Mesenchymal stem cell (in vitro differentiated cells and primary cell): ENCODE results near the gene TAF4.
"Not testable (repeated sequence)": the region's sequence is repeated elsewhere in the genome, so short reads cannot be mapped to it uniquely, and the experiment has no call there.

ENCODE experiments used
- DNase-seq: peaks from one replicate; pipeline ENCODE4 v3.0.0-alpha.2; 2013
- H2AFZ ChIP-seq: one replicate; pipeline ENCODE4 v1.6.1; 2013; ENCODE audit warnings: low read depth, mild to moderate bottlenecking, control low read depth, inconsistent platforms, low read length, moderate library complexity
- H2AK5ac ChIP-seq: 2 replicates; pipeline ENCODE4 v1.6.1; 2013; ENCODE audit warnings: low read length, moderate library complexity, mild to moderate bottlenecking, inconsistent platforms; ENCODE audit not compliant: severe bottlenecking
- H2BK120ac ChIP-seq: one replicate; pipeline ENCODE4 v1.6.1; 2013; ENCODE audit warnings: low read depth, mild to moderate bottlenecking, inconsistent platforms, low read length, moderate library complexity
- H2BK12ac ChIP-seq, 2 experiments: one replicate each; pipeline ENCODE4 v1.6.1; 2013; ENCODE audit warnings: inconsistent platforms in 2 of 2, low read length in 2 of 2, mild to moderate bottlenecking in 2 of 2, moderate library complexity in 2 of 2, control low read depth in 1 of 2
- H2BK15ac ChIP-seq: one replicate; pipeline ENCODE4 v1.6.1; 2013; ENCODE audit warnings: mild to moderate bottlenecking, low read depth, inconsistent platforms; ENCODE audit not compliant: poor library complexity, severe bottlenecking
- H2BK5ac ChIP-seq: 2 replicates; pipeline ENCODE4 v1.6.1; 2013; ENCODE audit warnings: low read depth, mild to moderate bottlenecking, low read length, control low read depth, inconsistent platforms; ENCODE audit not compliant: poor library complexity, severe bottlenecking
- H3K14ac ChIP-seq, 2 experiments: one replicate each; pipeline ENCODE4 v1.6.1; 2013; ENCODE audit warnings: inconsistent platforms in 2 of 2, low read length in 2 of 2, control low read depth in 1 of 2, mild to moderate bottlenecking in 1 of 2, moderate library complexity in 1 of 2
- H3K18ac ChIP-seq, 2 experiments: one replicate each; pipeline ENCODE4 v1.6.1; 2013; ENCODE audit warnings: inconsistent platforms in 2 of 2, low read length in 2 of 2, control low read depth in 1 of 2, low read depth in 1 of 2, mild to moderate bottlenecking in 1 of 2
- H3K23ac ChIP-seq, 2 experiments: one replicate each; pipeline ENCODE4 v1.6.1; 2013; ENCODE audit warnings: inconsistent platforms in 2 of 2, low read length in 2 of 2, mild to moderate bottlenecking in 2 of 2, moderate library complexity in 2 of 2, control low read depth in 1 of 2
- H3K27ac ChIP-seq: 2 replicates; pipeline ENCODE4 v1.5.1; 2013; ENCODE audit warnings: mild to moderate bottlenecking, moderate library complexity, low read length, control low read depth, inconsistent platforms; ENCODE audit not compliant: poor library complexity, severe bottlenecking
- H3K27me3 ChIP-seq, 2 experiments: 2 replicates each; pipeline versions ENCODE4 v1.6.1 to v1.7.0; 2013; ENCODE audit warnings: low read length in 2 of 2, mild to moderate bottlenecking in 2 of 2, moderate library complexity in 2 of 2, control low read depth in 1 of 2, inconsistent platforms in 1 of 2; ENCODE audit not compliant: control insufficient read depth in 1 of 2, insufficient read depth in 1 of 2
- H3K36me3 ChIP-seq, 2 experiments: 2 replicates each; pipeline versions ENCODE4 v1.6.1 to v1.7.0; 2013; ENCODE audit warnings: low read length in 2 of 2, control low read depth in 1 of 2, inconsistent platforms in 1 of 2, low read depth in 1 of 2, mild to moderate bottlenecking in 1 of 2; ENCODE audit not compliant: insufficient read depth in 2 of 2, control insufficient read depth in 1 of 2
- H3K4ac ChIP-seq, 2 experiments: one replicate each; pipeline ENCODE4 v1.6.1; 2013; ENCODE audit warnings: inconsistent platforms in 2 of 2, low read length in 2 of 2, mild to moderate bottlenecking in 2 of 2, moderate library complexity in 2 of 2, control low read depth in 1 of 2, low read depth in 1 of 2
- H3K4me1 ChIP-seq: 2 replicates; pipeline ENCODE4 v1.6.1; 2013; ENCODE audit warnings: low read depth, low read length, control low read depth; ENCODE audit not compliant: control insufficient read depth, insufficient read depth
- H3K4me2 ChIP-seq: 2 replicates; pipeline ENCODE4 v1.6.1; 2013; ENCODE audit warnings: low read length, mild to moderate bottlenecking, inconsistent platforms; ENCODE audit not compliant: poor library complexity, severe bottlenecking
- H3K4me3 ChIP-seq, 2 experiments: 2 replicates each; pipeline versions ENCODE4 v1.5.1 to v1.7.0; 2013; ENCODE audit warnings: low read length in 2 of 2, mild to moderate bottlenecking in 2 of 2, control low read depth in 1 of 2, low read depth in 1 of 2; ENCODE audit not compliant: insufficient read depth in 1 of 2
- H3K79me1 ChIP-seq: replicated peaks from 2 replicates; pipeline ENCODE4 v1.6.1; 2013; ENCODE audit warnings: mild to moderate bottlenecking, control low read depth, low read length, inconsistent platforms; ENCODE audit not compliant: poor library complexity, severe bottlenecking
- H3K9ac ChIP-seq: 2 replicates; pipeline ENCODE4 v1.7.0; 2013; ENCODE audit warnings: mild to moderate bottlenecking, low read length, moderate library complexity
- H3K9me3 ChIP-seq: 2 replicates; pipeline ENCODE4 v1.7.0; 2013; ENCODE audit warnings: mild to moderate bottlenecking, low read length; ENCODE audit not compliant: control insufficient read depth
- H4K8ac ChIP-seq: one replicate; pipeline ENCODE4 v1.6.1; 2013; ENCODE audit warnings: inconsistent platforms, mild to moderate bottlenecking, low read length, moderate library complexity
- H4K91ac ChIP-seq: one replicate; pipeline ENCODE4 v1.6.1; 2013; ENCODE audit warnings: mild to moderate bottlenecking, low read length, inconsistent platforms
- WGBS: methylation state at CpG from one replicate; pipeline ENCODE4 v1.1.7; 2013; ENCODE audit warnings: mixed read lengths; 5-methylcytosine and 5-hydroxymethylcytosine counted together

Gene TAF4

GRCh38 chr20:62084224-62084623 is 18.5 kb upstream of the TAF4 start:
- H3K4me1 ChIP-seq, H2BK12ac ChIP-seq, H4K91ac ChIP-seq, H3K79me1 ChIP-seq, H2BK120ac ChIP-seq, H3K4ac ChIP-seq, H2AK5ac ChIP-seq, H2BK5ac ChIP-seq, H3K9ac ChIP-seq, H3K14ac ChIP-seq, DNase-seq, H4K8ac ChIP-seq, H3K4me3 ChIP-seq, H3K36me3 ChIP-seq, H3K27ac ChIP-seq, H2BK15ac ChIP-seq, H3K18ac ChIP-seq, H3K9me3 ChIP-seq, H3K27me3 ChIP-seq, H3K4me2 ChIP-seq, H2AFZ ChIP-seq, H3K23ac ChIP-seq: not testable (repeated sequence)
- 92% methylated on average over 8 of the region's 9 CpGs for WGBS

GRCh38 chr20:62083312-62083711 is 17.6 kb upstream of the TAF4 start:
- WGBS = 71% methylated on average over 5 of the region's 5 CpGs
- H2AK5ac ChIP-seq = no peak overlapping the region

GRCh38 chr20:62080249-62080990 is 14.7 kb upstream of the TAF4 start:
- 74% methylated on average over 15 of the region's 15 CpGs for WGBS
- H2BK120ac ChIP-seq = no peak overlapping the region
- DNase-seq = no peak
- H3K4me3 ChIP-seq = no peak overlapping the region
- H3K23ac ChIP-seq = no peak overlapping the region
- no peak overlapping the region for H3K4ac ChIP-seq
- no peak overlapping the region for H4K8ac ChIP-seq
- H4K91ac ChIP-seq = no peak overlapping the region
- H3K14ac ChIP-seq = no peak overlapping the region
- no peaks in the 10 kb centered on the region for H3K4me1 ChIP-seq
- no peak overlapping the region for H3K9ac ChIP-seq
- H3K4me2 ChIP-seq = no peak overlapping the region
- no peak overlapping the region for H3K18ac ChIP-seq
- no peak overlapping the region for H2BK12ac ChIP-seq
- no peaks in the 10 kb centered on the region for H3K79me1 ChIP-seq
- H2AFZ ChIP-seq = no peak overlapping the region
- no peak overlapping the region for H3K27ac ChIP-seq
- peaks cover 0 to 6% of the 10 kb centered on the region in 2 experiments for H3K27me3 ChIP-seq
- H3K9me3 ChIP-seq = peaks cover 14% of the 10 kb centered on the region
- no peak overlapping the region for H2AK5ac ChIP-seq
- no peak overlapping the region for H2BK15ac ChIP-seq
- H2BK5ac ChIP-seq = no peak overlapping the region
- no peaks in the 10 kb centered on the region for H3K36me3 ChIP-seq

More at GRCh38 chr20:62083312-62083711, 17.6 kb upstream of the TAF4 start:
- Histone ChIP-seq H2BK120ac (no peak overlapping the region), H3K23ac (no peak overlapping the region), H3K4ac (no peak overlapping the region), H3K4me2 (no peak overlapping the region), H3K9me3 (peaks cover 8% of the 10 kb centered on the region), H3K9ac (no peak overlapping the region), H3K27me3 (peaks cover 0 to 6% of the 10 kb centered on the region in 2 experiments), H3K14ac (no peak overlapping the region), H3K36me3 (no peaks in the 10 kb centered on the region), H2BK12ac (no peak overlapping the region), H3K27ac (no peak overlapping the region), H4K91ac (no peak overlapping the region), H2BK5ac (no peak overlapping the region), H3K4me1 (peaks cover 6% of the 10 kb centered on the region), H2AFZ (no peak overlapping the region), H4K8ac (no peak overlapping the region), H2BK15ac (no peak overlapping the region), H3K79me1 (no peaks in the 10 kb centered on the region), H3K18ac (no peak overlapping the region), H3K4me3 (no peak overlapping the region)
- no peak for DNase-seq

- H2AK5ac ChIP-seq = no peak overlapping the region
- H3K4me1 ChIP-seq = no peaks in the 10 kb centered on the region
- H4K91ac ChIP-seq = no peak overlapping the region
- H3K23ac ChIP-seq = no peak overlapping the region
- H3K9ac ChIP-seq = no peak overlapping the region
- no peak overlapping the region for H3K4me2 ChIP-seq
- no peak overlapping the region for H2BK120ac ChIP-seq
- no peak overlapping the region for H2AFZ ChIP-seq
- no peak overlapping the region for H4K8ac ChIP-seq
- no peak overlapping the region for H3K27ac ChIP-seq
- no peak for DNase-seq
- H2BK15ac ChIP-seq = no peak overlapping the region
- no peak overlapping the region for H3K4ac ChIP-seq
- no peak overlapping the region for H2BK5ac ChIP-seq
- H3K9me3 ChIP-seq = peaks cover 20% of the 10 kb centered on the region
- no peak overlapping the region for H3K18ac ChIP-seq
- peaks cover 0 to 6% of the 10 kb centered on the region in 2 experiments for H3K27me3 ChIP-seq
- H3K36me3 ChIP-seq = no peaks in the 10 kb centered on the region
- H3K79me1 ChIP-seq = no peaks in the 10 kb centered on the region
- H3K14ac ChIP-seq = no peak overlapping the region
- H3K4me3 ChIP-seq = no peak overlapping the region
- 86% methylated on average over 1 of the region's 1 CpG for WGBS
- no peak overlapping the region for H2BK12ac ChIP-seq
Measured at GRCh38 chr20:62079166-62079565, 13.5 kb upstream of the TAF4 start.
